AG10803 (cell line): ENCODE data around the gene RBM5.
A peak's percentile ranks its signal among the peaks of the same experiment; 100 is the strongest.

ENCODE experiments used
- DNase-seq: peaks from one replicate; pipeline ENCODE4 v3.0.0; 2010; ENCODE audit warnings: low read depth
- H3K4me3 ChIP-seq: 2 replicates; pipeline ENCODE4 v1.5.1; 2011; ENCODE audit warnings: mild to moderate bottlenecking, low read length, control low read depth
- TF ChIP-seq, protein P1 (sequence below): conservative IDR thresholded peaks from 2 replicates; pipeline ENCODE4 v1.5.1; 2011; ENCODE audit warnings: mild to moderate bottlenecking, low read length, control low read depth, inconsistent platforms

The RBM5 gene

DNA sequence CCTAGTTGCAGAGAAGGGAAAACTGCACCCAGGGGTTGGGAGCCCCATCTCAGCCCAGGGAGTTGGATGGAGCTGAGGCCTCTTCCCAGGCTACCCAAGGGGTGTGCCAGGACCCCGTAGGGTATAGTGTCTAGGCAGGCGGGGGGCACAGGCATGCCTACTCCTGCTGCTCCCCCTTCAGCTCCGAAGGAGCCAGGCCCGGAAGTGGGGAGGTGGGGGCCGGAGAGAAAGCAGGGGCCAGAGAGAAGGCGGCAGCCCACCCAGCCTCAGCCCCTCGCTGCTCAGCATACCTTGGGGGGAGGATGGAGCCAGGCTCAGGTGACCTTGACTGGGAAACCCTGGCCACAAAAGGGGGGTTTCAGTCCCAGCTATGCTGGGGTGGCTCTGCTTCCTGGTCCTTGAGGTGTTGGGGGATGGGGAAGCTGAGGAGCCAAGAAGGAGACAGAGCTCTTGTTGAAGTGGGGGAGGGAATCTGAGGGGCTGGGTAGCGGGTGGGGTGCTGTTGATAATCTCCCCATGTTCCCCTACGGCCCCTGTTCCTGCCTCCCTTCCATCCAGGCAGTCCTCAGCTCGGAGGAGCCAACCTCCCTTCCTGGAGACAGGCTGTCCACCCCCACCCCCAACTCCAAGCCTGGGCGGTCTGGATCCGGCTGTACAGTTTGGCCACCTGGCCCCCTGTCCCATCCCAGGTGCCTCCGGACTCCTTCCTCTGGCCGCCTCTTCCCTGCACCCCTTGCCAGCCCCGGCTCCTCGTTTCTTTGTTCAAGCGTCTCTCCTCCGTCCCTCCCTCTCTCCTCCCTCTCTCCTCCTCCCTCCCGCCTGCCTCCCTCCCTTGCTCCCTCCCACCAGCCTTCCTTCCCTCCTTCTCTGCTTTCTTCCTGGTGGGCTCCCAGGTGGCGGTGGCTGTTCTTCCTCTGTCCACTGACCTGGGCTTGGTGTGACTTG lies 68.1 kb downstream of the RBM5 start:
- DNase-seq = no peak
- TF ChIP-seq, protein P1, sequence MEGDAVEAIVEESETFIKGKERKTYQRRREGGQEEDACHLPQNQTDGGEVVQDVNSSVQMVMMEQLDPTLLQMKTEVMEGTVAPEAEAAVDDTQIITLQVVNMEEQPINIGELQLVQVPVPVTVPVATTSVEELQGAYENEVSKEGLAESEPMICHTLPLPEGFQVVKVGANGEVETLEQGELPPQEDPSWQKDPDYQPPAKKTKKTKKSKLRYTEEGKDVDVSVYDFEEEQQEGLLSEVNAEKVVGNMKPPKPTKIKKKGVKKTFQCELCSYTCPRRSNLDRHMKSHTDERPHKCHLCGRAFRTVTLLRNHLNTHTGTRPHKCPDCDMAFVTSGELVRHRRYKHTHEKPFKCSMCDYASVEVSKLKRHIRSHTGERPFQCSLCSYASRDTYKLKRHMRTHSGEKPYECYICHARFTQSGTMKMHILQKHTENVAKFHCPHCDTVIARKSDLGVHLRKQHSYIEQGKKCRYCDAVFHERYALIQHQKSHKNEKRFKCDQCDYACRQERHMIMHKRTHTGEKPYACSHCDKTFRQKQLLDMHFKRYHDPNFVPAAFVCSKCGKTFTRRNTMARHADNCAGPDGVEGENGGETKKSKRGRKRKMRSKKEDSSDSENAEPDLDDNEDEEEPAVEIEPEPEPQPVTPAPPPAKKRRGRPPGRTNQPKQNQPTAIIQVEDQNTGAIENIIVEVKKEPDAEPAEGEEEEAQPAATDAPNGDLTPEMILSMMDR = no peak
- peak overlapping the region; percentile 58 for H3K4me3 ChIP-seq

DNA sequence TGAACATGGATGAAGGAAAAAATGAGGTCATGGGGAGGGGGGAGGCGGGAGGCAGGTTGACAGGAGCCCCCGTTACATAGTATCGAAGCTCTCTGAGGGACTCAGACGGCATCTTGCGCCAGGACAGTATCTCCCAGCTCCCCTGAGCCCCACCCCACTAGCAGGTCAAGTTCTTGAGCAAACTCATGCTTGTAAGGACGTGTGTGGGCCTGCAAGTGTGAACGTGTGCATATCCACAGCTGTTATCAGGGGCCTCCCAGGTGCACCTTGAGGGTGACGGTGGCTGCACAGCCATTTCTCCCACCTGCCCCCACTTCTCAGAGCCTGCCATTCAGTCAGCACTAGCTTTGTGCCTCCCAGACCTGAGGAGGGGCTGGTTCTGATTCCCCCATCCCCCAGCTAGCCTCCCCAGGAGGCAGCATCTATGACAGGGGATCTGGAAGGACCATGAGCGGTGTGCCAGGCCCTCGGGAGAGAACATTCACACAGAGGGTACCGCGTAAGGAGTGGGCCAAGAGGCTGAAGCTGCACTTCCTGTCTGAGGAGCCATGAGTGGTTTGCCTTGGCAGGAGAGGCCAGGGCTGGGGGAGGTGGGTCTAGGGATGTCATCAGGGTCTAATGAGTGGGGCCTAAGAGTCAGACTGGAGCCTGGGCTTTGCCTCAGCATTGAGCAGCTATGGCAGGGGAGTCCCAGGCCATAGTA lies 69.3 kb downstream of the RBM5 start:
- H3K4me3 ChIP-seq = no peak overlapping the region
- TF ChIP-seq, protein P1 = no peak
- DNase-seq = peak; percentile 37

DNA sequence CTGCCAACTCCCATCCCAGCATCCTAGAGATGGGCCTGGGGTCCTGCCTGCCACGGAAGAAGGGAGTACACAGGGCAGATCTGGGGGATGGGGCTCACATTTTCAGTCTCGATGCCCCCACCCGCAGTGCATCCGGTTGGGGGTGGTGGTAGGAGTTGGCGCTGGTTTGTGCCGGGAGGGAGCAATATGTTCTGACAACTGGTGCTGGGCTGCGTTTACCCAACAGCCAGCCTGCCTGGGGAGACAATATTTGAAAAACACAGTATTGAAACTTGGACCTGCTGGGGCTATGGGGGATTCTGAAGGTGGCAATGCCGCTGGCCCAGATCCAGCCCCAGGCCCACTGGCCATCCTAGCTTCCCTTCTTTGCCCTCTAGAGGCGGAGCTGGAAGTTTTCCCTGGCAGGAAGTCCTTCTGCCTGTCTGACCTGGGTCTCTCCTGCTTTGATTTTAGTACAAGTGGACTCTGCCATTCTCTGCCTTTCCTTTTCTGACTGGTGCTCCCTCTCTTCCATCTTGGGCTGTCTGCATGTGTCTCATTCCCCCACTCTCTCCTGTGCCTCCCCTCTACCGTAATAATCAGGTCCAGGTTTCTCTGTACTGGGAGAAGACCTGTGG lies 69.9 kb downstream of the RBM5 start:
- DNase-seq = no peak
- no peak overlapping the region for H3K4me3 ChIP-seq
- TF ChIP-seq, protein P1 = no peak; the same call in 1 of the 2 replicates

DNA sequence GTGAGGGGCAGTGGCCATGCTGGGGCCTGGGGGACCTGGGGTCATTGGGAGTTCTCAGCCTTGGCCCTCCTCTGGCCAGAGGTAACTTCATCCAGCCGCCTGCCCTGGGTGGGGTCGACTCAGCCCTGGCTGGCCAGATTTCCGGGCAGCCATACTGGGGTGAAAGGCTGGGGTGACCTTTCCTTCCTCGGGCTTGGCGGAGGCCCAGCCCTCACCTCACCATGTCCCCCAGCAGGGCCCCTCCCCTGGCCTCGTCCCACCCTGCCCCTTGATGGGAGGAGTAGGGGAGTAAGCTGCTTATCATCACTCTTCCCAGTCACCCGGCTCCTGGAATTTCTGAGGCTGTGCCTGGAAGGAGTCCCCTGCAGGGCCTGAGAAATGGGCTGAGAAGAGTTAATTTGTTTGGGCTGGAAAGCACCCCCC lies 71.9 kb downstream of the RBM5 start:
- TF ChIP-seq, protein P1 = no peak
- no peak for DNase-seq
- H3K4me3 ChIP-seq = no peak overlapping the region

DNA sequence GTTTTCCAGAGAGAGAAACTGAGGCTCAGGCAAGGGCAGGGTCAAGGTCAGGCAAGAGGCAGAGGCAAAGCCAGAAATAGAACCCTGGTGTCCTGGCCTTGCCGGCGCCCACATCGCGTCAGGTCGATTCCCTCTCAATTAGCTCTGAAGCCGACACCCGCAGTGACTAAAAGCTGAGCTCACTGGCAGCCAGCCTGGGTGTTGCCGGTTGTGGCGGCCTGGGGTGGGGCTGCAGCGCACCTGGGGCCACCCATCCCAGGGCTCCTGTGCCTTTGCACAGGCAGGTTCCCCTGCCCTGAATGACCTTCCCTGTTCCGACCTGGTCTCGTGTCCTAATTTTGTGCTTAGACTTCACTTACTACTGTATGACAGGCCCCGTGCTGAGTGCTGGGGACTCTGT lies 72.6 kb downstream of the RBM5 start:
- H3K4me3 ChIP-seq = no peak overlapping the region
- TF ChIP-seq, protein P1 = no peak

DNA sequence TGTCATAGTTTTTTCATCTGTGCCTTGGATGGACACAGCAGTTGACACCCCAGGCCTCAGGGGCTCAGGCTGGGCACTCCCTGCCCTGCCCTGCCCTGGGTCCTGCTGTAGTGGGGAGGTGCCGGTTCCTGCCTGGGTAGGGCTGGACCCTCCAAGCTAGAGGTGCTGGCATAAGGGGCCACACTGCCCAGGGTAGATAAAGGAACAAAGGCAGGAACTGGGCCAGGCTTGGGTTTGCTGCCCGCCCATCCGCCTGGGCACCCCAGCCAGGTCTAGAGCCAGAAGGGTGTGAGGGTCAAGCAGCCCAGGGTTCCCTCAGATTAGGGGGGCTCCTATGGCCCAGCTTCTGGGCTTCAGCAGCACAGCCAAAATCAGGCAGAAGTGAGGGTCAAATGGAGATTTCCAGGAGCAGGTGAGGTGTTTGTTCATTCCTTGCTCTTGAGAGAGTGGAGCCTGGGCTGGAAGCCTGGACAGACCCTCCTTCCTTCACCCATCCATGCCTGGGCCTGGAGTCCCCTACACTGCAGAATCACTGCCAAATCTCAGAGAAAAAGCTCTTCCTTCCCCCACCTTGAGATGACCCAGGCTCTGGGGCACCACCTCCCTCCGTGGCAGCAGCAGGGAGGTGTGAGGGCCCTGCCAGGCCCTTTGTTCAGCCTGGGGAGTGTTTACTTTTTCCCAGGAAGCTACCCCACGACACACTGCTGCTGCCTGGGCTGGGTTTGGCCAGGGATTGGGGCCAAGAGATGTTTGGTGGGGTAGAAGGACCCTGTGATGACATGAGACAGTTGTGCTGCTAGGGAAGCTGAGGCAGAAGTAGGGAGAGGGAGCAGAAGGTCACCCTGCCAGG lies 73.5 kb downstream of the RBM5 start:
- H3K4me3 ChIP-seq = no peak overlapping the region
- TF ChIP-seq, protein P1 = no peak
- DNase-seq = no peak

More for the DNA sequence above, 72.6 kb downstream of the RBM5 start:
- no peak for DNase-seq
